Measurements from ENCODE around the gene FALEC.
"Not testable (repeated sequence)": the region's sequence is repeated elsewhere in the genome, so short reads cannot be mapped to it uniquely, and the experiment has no call there.

- TF ChIP-seq POLR2A, CTCF (IDR thresholded peaks at IDR 0.05): not testable (repeated sequence)
These were observed 58.1 kb downstream of the FALEC start for GRCh38 chr1:150573648-150574071.

Measured in lower leg skin (tissue), 3 donors.